ENCODE measurements around the gene C2.
"Not testable (repeated sequence)": the region's sequence is repeated elsewhere in the genome, so short reads cannot be mapped to it uniquely, and the experiment has no call there.

C2 gene

GRCh38 chr6:31927863-31928671 lies 550 bp downstream of the C2 start:
- DNase-seq = no peak

DNA sequence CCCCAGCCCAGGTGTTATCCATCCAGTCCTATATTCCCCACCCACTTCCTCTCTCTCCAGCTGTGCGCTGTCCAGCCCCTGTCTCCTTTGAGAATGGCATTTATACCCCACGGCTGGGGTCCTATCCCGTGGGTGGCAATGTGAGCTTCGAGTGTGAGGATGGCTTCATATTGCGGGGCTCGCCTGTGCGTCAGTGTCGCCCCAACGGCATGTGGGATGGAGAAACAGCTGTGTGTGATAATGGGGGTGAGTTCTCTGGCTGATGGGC lies 1.1 kb downstream of the C2 start:
- no peak for DNase-seq

- DNase-seq = no peak
These were observed 3.4 kb downstream of the C2 start for GRCh38 chr6:31930962-31931361.

DNA sequence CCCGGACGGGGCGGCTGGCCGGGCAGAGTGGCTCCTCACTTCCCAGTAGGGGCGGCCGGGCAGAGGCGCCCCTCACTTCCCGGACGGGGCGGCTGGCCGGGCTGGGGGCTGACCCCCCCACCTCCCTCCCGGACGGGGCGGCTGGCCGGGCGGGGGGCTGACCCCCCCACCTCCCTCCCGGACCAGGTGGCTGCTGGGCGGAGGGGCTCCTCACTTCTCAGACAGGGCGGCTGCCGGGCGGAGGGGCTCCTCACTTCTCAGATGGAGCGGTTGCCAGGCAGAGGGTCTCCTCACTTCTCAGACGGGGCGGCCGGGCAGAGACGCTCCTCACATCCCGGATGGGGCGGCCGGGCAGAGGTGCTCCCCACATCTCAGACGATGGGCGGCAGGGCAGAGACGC lies 4.6 kb downstream of the C2 start:
- not testable (repeated sequence) for DNase-seq

DNA sequence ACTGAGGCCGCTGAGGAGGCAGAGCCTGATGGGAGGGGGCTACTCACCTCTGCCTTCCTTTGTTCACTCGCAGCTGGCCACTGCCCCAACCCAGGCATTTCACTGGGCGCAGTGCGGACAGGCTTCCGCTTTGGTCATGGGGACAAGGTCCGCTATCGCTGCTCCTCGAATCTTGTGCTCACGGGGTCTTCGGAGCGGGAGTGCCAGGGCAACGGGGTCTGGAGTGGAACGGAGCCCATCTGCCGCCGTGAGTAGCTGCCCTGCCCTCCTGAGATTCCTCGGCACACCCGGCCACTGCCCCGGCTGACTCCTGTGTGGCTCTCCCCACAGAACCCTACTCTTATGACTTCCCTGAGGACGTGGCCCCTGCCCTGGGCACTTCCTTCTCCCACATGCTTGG lies 6.0 kb downstream of the C2 start:
- DNase-seq = no peak

DNA sequence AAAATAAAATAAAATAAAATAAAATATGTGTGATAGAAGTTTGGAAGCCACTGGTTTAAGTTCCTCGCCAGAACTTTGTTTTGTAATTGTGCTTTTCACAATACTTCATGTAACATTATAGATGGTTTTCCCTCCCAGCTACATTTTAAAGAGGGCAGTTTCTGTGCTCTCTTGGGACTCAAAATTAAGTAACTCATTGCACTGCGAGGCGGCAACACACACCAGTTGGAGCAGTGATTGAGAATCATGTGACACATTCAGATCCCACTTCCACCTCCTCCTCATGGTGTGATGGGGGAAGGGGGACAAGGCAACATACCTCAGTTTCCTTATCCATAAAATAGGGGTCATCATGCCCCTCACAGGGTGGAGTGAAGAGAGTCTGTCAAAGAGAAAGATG lies 7.5 kb downstream of the C2 start:
- no peak for DNase-seq

DNA sequence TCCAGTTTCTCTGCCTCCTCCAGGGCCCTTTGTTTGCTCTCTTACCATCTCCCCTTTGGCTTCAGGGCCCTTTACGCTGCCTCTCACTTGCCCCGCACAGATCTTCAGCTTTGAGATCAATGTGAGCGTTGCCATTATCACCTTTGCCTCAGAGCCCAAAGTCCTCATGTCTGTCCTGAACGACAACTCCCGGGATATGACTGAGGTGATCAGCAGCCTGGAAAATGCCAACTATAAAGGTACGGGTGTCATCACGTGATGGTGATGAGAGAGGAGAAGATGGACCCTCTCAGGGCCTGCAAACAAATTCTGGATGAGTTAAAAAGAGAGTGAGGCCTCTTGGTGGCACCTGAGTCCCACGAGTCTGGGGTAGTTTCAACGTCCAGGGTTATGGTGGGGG lies 8.3 kb downstream of the C2 start:
- DNase-seq = no peak

- DNase-seq = no peak
These were observed 12.7 kb downstream of the C2 start for GRCh38 chr6:31940256-31940664.

GRCh38 chr6:31943742-31944141 lies 16.2 kb downstream of the C2 start:
- no peak for DNase-seq

DNA sequence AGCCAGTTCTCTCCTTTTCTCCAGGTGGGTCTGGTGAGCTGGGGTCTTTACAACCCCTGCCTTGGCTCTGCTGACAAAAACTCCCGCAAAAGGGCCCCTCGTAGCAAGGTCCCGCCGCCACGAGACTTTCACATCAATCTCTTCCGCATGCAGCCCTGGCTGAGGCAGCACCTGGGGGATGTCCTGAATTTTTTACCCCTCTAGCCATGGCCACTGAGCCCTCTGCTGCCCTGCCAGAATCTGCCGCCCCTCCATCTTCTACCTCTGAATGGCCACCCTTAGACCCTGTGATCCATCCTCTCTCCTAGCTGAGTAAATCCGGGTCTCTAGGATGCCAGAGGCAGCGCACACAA lies 17.6 kb downstream of the C2 start:
- no peak for DNase-seq

DNA sequence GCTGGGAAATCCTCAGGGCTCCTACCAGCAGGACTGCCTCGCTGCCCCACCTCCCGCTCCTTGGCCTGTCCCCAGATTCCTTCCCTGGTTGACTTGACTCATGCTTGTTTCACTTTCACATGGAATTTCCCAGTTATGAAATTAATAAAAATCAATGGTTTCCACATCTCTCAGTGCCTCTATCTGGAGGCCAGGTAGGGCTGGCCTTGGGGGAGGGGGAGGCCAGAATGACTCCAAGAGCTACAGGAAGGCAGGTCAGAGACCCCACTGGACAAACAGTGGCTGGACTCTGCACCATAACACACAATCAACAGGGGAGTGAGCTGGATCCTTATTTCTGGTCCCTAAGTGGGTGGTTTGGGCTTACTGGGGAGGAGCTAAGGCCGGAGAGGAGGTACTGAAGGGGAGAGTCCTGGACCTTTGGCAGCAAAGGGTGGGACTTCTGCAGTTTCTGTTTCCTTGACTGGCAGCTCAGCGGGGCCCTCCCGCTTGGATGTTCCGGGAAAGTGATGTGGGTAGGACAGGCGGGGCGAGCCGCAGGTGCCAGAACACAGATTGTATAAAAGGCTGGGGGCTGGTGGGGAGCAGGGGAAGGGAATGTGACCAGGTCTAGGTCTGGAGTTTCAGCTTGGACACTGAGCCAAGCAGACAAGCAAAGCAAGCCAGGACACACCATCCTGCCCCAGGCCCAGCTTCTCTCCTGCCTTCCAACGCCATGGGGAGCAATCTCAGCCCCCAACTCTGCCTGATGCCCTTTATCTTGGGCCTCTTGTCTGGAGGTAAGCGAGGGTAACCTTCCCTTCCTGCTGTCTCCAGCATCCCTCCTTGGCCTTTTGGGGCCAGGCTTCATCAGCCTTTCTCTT lies 18.2 kb downstream of the C2 start, which contains the start of gene CFB:
CFB (plus strand) TSS at position 589 of the 863 bp plus-strand sequence; CDS start at position 716, 127 bp downstream.
- no peak for DNase-seq

DNA sequence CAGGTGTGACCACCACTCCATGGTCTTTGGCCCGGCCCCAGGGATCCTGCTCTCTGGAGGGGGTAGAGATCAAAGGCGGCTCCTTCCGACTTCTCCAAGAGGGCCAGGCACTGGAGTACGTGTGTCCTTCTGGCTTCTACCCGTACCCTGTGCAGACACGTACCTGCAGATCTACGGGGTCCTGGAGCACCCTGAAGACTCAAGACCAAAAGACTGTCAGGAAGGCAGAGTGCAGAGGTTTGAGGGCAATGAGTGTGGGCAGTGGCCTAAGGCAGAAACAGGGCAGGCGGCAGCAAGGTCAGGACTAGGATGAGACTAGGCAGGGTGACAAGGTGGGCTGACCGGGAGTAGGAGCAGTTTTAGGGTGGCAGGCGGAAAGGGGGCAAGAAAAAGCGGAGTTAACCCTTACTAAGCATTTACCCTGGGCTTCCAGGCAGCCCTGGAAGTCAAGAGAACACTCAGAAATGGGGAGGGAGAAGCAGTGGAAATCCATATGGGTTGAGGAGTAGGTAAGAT lies 18.9 kb downstream of the C2 start:
- no peak for DNase-seq

- no peak for DNase-seq
These were observed 19.7 kb downstream of the C2 start for GRCh38 chr6:31947070-31947675.

DNA sequence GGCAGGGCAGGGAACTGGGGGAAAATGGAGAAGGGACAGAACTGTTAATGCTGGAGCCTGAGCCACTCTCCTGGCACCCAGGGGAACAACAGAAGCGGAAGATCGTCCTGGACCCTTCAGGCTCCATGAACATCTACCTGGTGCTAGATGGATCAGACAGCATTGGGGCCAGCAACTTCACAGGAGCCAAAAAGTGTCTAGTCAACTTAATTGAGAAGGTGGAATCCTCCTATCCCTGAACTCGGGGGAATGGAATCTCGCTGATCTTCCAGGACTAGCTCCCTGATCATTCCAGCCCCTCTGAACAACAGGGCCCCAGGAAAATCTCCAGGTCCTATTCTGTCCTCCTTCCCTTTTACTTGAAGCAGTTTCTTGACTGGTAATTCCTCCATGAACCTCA lies 20.3 kb downstream of the C2 start:
- no peak for DNase-seq

GRCh38 chr6:31948306-31948705 lies 20.8 kb downstream of the C2 start:
- DNase-seq = no peak

DNA sequence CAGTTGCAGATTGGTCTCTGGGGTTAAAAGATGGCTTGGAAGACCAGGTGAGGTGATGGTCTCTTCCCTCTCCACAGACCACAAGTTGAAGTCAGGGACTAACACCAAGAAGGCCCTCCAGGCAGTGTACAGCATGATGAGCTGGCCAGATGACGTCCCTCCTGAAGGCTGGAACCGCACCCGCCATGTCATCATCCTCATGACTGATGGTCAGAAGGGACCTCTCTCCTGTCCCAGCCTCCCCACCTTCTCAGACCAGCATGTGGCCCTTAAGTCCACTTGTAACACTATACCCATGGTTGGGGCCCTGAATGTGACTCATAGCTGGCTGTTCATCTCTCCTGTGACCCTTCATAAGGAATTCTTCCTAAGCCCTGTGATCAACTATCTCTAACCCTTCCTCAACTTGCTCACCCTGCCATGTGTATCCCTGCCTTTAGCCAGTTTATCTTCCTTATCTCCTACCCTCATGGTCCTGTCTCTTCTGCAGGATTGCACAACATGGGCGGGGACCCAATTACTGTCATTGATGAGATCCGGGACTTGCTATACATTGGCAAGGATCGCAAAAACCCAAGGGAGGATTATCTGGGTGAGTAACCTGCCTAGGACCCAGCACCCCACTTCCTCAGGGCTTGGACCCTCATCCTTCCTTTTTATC lies 21.4 kb downstream of the C2 start:
- DNase-seq = no peak

DNA sequence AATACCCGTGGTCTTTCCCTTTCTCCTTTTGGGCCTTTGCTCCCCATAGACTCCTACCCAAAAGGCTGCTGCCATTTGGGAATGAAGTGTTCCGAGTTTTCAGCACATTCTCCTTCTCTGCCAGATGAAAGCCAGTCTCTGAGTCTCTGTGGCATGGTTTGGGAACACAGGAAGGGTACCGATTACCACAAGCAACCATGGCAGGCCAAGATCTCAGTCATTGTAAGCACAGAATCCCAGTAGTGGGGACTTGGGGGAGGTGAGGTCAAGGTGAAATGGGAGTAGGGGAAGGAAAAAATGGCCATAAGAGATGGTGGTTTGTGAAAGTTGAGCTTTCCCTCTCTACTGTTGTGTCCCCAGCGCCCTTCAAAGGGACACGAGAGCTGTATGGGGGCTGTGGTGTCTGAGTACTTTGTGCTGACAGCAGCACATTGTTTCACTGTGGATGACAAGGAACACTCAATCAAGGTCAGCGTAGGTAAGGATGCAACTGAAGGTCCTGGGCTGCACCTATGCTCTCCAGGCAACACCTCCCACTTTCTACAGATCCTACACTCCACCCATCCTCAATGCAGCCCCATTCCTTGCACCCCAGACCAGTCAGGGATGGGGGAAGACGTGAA lies 22.5 kb downstream of the C2 start:
- DNase-seq = no peak

DNA sequence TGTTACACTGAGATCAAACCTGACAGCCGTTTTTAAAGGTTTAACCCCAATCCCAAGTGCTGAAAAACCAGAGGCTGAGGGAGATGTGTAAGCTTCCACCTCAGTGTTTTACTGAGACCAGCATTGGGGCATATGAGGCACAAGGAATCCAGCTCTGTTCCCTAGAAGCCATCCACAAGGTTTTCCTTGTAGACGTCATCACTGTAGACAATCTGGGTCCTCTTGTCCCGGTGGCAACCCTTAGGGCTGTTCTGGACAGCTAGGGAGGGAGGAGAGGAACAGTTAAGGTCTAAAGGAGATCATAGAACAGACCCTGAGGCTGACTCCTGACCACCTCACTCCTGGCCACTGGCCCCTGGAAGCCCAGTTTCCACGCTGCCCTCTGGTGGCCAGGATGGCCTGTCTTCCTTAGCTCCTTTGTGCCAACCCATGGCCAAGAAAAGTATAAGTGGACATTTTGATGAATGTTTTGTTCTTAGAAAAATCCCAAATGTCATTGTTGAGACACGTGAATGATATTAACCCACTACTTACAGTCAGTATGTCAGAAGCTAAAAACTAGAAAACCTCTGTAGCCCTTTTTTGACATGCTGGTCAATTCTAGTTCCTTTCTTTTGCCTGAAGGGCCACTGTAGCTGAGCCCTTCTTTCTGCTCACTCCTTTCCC lies 24.8 kb downstream of the C2 start:
- peak in 4 of 14 donors; percentile 5 to 29 (median 10) for DNase-seq

DNA sequence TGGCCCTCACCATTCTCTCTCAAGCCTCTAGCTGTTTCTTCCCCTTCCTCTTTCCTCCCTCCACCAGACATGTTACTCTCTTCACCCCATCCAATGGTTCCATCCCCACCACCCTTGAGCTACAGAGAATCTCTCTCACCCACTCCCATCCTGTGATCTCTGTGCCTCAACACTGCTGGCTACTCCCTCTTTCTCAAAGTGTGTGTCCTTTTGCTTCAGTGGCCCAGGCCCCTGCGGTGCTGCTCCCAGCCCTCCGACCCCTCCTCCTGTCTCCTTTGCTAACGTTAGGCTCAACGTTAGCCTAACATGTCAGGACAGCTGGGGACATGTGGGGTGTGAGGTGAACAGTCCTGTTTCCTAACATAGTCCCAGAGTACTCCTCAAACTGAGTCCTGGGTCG lies 25.4 kb downstream of the C2 start:
- DNase-seq = no peak

DNA sequence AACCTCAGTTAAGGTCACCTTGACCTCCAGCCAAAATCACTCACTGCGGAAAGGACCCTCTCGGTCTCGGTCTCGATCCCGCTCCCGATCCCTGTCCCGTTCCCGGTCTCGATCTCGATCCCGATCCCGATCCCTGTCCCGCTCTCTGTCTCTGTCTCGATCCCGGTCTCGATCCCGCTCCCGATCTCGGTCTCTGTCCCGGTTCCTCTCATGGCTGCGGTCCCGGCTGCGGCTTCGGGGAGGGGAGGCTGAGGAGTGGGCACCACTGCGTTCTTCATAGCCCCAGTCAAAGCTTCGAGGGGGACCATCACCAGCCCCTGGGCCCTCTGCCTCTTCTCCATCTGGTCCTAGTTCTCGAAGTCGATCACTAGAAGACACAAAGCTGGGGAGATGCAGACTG lies 27.0 kb downstream of the C2 start:
- DNase-seq = no peak

- no peak for DNase-seq
These were observed 29.3 kb downstream of the C2 start for GRCh38 chr6:31956796-31957195.

- no peak for DNase-seq
These were observed 30.9 kb downstream of the C2 start for GRCh38 chr6:31958412-31958740.
